Measurements from ENCODE around the gene DYNC2I2. TPM values are rescaled to one million over a fixed set of nuclear protein-coding genes. Genes with fewer than 3 reads are reported as not detected.

The DYNC2I2 gene
- total and polyA plus RNA-seq, 4 donors: 10.9 to 58.0 (median 19.6) TPM

DNA sequence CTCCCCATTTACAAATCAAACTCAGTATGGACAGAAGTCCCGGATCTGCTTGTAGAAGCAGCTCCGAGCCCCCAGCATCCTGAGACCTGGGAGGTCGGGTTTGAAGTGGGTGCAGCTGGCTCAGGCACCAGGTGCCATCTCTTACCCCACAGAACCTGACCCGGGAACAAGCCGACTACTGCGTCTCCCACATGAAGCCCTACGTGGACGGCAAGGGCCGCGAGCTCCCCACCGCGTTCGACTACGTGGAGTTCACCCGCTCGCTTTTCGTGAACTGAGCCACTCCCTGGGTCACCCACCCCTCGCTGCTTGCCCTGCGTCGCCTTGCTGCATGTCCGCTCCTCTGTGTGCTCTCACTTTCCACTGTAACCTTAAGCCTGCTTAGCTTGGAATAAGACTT lies 23.6 kb downstream of the DYNC2I2 start:
- DNase-seq (ENCODE audit: low spot score): no peak

DNA sequence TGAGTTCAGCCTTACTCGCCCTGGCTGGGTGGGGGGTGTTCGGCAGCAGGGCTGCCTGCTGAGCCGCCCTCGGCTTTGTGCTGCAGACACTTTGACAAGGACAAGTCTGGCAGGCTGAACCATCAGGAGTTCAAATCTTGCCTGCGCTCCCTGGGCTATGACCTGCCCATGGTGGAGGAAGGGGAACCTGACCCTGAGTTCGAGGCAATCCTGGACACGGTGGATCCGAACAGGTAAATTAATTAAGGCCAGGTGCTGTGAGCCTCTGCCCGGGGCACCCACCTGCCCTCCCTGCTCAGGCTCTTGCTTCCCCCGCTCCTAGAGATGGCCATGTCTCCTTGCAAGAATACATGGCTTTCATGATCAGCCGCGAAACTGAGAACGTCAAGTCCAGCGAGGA lies 24.2 kb downstream of the DYNC2I2 start:
- H3K27me3 ChIP-seq (ENCODE audit: control insufficient read depth in 4 of 4, insufficient read depth in 4 of 4, low read length in 3 of 4): no peaks in the 10 kb centered on the region
- H3K9me3 ChIP-seq (ENCODE audit: control insufficient read depth in 4 of 4, low read length in 3 of 4): no peaks in the 10 kb centered on the region
- H3K9ac ChIP-seq (ENCODE audit: low read depth in 1 of 2, low read length in 2 of 2): no peak overlapping the region
- WGBS: 96% methylated on average over 14 of the region's 14 CpGs
- H3K4me3 ChIP-seq (ENCODE audit: low read depth in 1 of 3, low read length in 3 of 3): no peak overlapping the region
- peaks cover 14 to 43% (median 28%) of the 10 kb centered on the region in 4 donors for H3K4me1 ChIP-seq (ENCODE audit: control insufficient read depth in 4 of 4, insufficient read depth in 4 of 4, low read length in 3 of 4)
- H3K27ac ChIP-seq (ENCODE audit: low read depth in 1 of 2, low read length in 2 of 2): no peak overlapping the region
- peaks cover 14 to 32% (median 27%) of the 10 kb centered on the region in 4 donors for H3K36me3 ChIP-seq (ENCODE audit: control insufficient read depth in 4 of 4, insufficient read depth in 3 of 4, low read depth in 1 of 4, low read length in 3 of 4)
- no peak for DNase-seq (ENCODE audit: low spot score)
- TF ChIP-seq, protein P1, sequence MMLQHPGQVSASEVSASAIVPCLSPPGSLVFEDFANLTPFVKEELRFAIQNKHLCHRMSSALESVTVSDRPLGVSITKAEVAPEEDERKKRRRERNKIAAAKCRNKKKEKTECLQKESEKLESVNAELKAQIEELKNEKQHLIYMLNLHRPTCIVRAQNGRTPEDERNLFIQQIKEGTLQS (IDR thresholded peaks at IDR 0.05): no peak
- TF ChIP-seq HNF4G (IDR thresholded peaks at IDR 0.05) (no peak), FOXA2 (IDR thresholded peaks at IDR 0.05) (no peak), SP1 (IDR thresholded peaks at IDR 0.05) (no peak), RXRA (IDR thresholded peaks at IDR 0.05) (no peak), FOXA1 (IDR thresholded peaks at IDR 0.05) (no peak), RAD21 (IDR thresholded peaks at IDR 0.05) (no peak), GABPA (IDR thresholded peaks at IDR 0.05 in 1 of 2, conservative IDR thresholded peaks at IDR 0.05 in 1 of 2) (no peak), JUND (IDR thresholded peaks at IDR 0.05) (no peak), EGR1 (IDR thresholded peaks at IDR 0.05; ENCODE audit: low read depth in 2 of 2) (no peak), HNF4A (conservative IDR thresholded peaks at IDR 0.05) (no peak), NR2F2 (IDR thresholded peaks at IDR 0.05) (no peak)
- TF ChIP-seq, protein P2, sequence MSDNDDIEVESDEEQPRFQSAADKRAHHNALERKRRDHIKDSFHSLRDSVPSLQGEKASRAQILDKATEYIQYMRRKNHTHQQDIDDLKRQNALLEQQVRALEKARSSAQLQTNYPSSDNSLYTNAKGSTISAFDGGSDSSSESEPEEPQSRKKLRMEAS (IDR thresholded peaks at IDR 0.05): no peak
- TF ChIP-seq, protein P3, sequence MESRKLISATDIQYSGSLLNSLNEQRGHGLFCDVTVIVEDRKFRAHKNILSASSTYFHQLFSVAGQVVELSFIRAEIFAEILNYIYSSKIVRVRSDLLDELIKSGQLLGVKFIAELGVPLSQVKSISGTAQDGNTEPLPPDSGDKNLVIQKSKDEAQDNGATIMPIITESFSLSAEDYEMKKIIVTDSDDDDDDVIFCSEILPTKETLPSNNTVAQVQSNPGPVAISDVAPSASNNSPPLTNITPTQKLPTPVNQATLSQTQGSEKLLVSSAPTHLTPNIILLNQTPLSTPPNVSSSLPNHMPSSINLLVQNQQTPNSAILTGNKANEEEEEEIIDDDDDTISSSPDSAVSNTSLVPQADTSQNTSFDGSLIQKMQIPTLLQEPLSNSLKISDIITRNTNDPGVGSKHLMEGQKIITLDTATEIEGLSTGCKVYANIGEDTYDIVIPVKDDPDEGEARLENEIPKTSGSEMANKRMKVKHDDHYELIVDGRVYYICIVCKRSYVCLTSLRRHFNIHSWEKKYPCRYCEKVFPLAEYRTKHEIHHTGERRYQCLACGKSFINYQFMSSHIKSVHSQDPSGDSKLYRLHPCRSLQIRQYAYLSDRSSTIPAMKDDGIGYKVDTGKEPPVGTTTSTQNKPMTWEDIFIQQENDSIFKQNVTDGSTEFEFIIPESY (IDR thresholded peaks at IDR 0.05): no peak
- TF ChIP-seq, protein P4, sequence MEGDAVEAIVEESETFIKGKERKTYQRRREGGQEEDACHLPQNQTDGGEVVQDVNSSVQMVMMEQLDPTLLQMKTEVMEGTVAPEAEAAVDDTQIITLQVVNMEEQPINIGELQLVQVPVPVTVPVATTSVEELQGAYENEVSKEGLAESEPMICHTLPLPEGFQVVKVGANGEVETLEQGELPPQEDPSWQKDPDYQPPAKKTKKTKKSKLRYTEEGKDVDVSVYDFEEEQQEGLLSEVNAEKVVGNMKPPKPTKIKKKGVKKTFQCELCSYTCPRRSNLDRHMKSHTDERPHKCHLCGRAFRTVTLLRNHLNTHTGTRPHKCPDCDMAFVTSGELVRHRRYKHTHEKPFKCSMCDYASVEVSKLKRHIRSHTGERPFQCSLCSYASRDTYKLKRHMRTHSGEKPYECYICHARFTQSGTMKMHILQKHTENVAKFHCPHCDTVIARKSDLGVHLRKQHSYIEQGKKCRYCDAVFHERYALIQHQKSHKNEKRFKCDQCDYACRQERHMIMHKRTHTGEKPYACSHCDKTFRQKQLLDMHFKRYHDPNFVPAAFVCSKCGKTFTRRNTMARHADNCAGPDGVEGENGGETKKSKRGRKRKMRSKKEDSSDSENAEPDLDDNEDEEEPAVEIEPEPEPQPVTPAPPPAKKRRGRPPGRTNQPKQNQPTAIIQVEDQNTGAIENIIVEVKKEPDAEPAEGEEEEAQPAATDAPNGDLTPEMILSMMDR (IDR thresholded peaks at IDR 0.05; ENCODE audit: low read depth, low read length, missing input control): no peak

More for the DNA sequence above, 23.6 kb downstream of the DYNC2I2 start:
- no peak overlapping the region for H3K4me3 ChIP-seq (ENCODE audit: low read depth in 1 of 3, low read length in 3 of 3)
- no peak overlapping the region for H3K9ac ChIP-seq (ENCODE audit: low read depth in 1 of 2, low read length in 2 of 2)
- H3K4me1 ChIP-seq (ENCODE audit: control insufficient read depth in 4 of 4, insufficient read depth in 4 of 4, low read length in 3 of 4): peaks cover 14 to 41% (median 26%) of the 10 kb centered on the region in 4 donors
- H3K27me3 ChIP-seq (ENCODE audit: control insufficient read depth in 4 of 4, insufficient read depth in 4 of 4, low read length in 3 of 4): no peaks in the 10 kb centered on the region
- TF ChIP-seq GABPA (IDR thresholded peaks at IDR 0.05 in 1 of 2, conservative IDR thresholded peaks at IDR 0.05 in 1 of 2) (no peak), FOXA1 (IDR thresholded peaks at IDR 0.05) (no peak), JUND (IDR thresholded peaks at IDR 0.05) (no peak), HNF4G (IDR thresholded peaks at IDR 0.05) (no peak), EGR1 (IDR thresholded peaks at IDR 0.05; ENCODE audit: low read depth in 2 of 2) (no peak), SP1 (IDR thresholded peaks at IDR 0.05) (no peak), FOXA2 (IDR thresholded peaks at IDR 0.05) (no peak), RAD21 (IDR thresholded peaks at IDR 0.05) (no peak)
- TF ChIP-seq, protein P2 (IDR thresholded peaks at IDR 0.05): no peak
- TF ChIP-seq, protein P1 (IDR thresholded peaks at IDR 0.05): no peak
- TF ChIP-seq, protein P3 (IDR thresholded peaks at IDR 0.05): no peak
- TF ChIP-seq, protein P4 (IDR thresholded peaks at IDR 0.05; ENCODE audit: low read depth, low read length, missing input control): no peak
- 96% methylated on average over 21 of the region's 21 CpGs for WGBS
- H3K36me3 ChIP-seq (ENCODE audit: control insufficient read depth in 4 of 4, insufficient read depth in 3 of 4, low read depth in 1 of 4, low read length in 3 of 4): peaks cover 14 to 32% (median 25%) of the 10 kb centered on the region in 4 donors
- no peaks in the 10 kb centered on the region for H3K9me3 ChIP-seq (ENCODE audit: control insufficient read depth in 4 of 4, low read length in 3 of 4)
- no peak overlapping the region for H3K27ac ChIP-seq (ENCODE audit: low read depth in 1 of 2, low read length in 2 of 2)
